GM19463 (cell line): ENCODE results near the gene BRME1.
"Not testable (repeated sequence)": the region's sequence is repeated elsewhere in the genome, so short reads cannot be mapped to it uniquely, and the experiment has no call there.

Experiments used
- ATAC-seq: cut with Tn5 transposase; IDR thresholded peaks from one replicate; pipeline ENCODE4 v1.9.1; 2021; ENCODE audit warnings: mild to moderate bottlenecking, moderate library complexity; ENCODE audit not compliant: unreplicated experiment

BRME1 gene

GRCh38 chr19:13929340-13929739 lies 23.4 kb upstream of the BRME1 start:
- no peak for ATAC-seq

DNA sequence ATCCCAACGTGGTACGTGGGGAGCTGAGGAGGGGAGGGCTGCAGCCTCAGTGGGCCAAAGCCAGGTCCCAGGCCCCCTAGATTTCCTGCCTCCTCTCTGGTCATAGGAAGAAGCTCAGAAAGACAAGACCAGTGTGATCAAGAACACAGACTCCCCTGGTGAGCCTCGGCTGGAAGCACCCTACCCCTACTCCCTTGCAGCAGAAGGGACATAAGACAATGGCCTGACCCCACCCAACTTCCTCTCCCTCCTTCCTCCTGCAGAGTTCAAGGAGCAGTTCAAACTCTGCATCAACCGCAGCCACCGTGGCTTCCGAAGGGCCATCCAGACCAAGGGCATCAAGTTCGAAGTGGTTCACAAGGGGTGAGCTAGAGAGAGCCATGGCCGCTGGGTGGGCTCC lies 20.8 kb upstream of the BRME1 start:
- no peak for ATAC-seq

- ATAC-seq = no peak
Measured at GRCh38 chr19:13926010-13926409, 20.1 kb upstream of the BRME1 start.

GRCh38 chr19:13923194-13923987 lies 17.5 kb upstream of the BRME1 start:
- ATAC-seq = no peak

- ATAC-seq = not testable (repeated sequence)
Measured at GRCh38 chr19:13922118-13922517, 16.2 kb upstream of the BRME1 start.

- ATAC-seq = no peak
Measured at GRCh38 chr19:13920940-13921747, 15.2 kb upstream of the BRME1 start.

DNA sequence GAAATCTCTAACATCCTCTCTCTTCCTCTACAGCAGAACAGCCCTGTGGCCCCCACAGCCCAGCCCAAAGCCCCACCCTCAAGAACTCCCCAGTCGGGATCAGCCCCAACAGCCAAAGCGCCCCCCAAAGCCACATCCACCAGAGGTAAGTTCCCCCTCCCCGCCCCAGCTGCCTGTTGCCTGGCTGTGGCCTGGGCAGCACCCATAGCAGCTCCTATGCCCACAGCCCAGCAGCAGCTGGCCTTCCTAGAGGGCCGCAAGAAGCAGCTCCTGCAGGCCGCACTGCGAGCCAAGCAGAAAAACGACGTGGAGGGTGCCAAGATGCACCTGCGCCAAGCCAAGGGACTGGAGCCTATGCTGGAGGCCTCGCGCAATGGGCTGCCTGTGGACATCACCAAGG lies 14.6 kb upstream of the BRME1 start:
- no peak for ATAC-seq

GRCh38 chr19:13918726-13919411 lies 13.0 kb upstream of the BRME1 start:
- no peak for ATAC-seq

DNA sequence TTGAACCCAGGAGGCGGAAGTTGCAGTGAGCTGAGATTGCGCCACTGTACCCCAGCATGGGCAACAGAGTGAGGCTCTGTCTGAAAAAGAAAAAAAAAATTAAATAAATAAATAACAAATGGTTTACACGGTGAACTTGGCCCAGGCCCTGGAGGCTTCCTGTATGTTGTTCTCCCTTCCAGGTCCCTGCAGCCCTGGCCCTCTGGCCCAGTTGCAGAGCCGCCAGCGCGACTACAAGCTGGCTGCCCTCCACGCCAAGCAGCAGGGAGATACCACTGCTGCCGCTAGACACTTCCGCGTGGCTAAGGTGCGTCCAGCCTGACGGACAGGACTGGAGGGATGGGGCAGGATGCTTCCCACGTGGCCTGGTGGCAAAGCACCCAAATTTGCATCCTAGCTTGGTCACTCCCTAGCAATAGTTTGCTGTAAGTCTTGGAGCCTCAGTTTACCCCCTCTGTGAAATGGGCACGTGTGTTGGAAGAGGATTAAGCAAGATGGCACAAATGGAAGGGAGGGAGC lies 12.0 kb upstream of the BRME1 start:
- ATAC-seq = no peak

DNA sequence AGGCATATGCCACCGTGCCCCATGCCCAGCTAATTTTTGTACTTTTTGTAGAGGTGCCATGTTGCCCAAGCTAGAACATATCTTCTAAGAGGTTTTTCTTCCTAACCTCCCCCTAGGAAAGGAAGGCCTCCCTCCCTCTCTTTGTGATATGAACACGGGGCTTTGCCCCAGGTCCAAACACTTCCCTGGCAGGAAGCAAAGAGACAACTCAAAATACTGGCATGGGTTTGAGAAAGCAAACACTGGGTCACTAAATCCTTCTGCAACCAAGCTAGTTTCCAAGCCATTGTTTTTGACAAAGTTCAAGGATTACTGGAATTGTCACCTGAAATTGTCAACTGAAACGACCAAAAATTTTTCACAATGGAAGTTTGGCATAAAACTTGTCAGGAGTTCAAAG lies 8.9 kb upstream of the BRME1 start:
- no peak for ATAC-seq

DNA sequence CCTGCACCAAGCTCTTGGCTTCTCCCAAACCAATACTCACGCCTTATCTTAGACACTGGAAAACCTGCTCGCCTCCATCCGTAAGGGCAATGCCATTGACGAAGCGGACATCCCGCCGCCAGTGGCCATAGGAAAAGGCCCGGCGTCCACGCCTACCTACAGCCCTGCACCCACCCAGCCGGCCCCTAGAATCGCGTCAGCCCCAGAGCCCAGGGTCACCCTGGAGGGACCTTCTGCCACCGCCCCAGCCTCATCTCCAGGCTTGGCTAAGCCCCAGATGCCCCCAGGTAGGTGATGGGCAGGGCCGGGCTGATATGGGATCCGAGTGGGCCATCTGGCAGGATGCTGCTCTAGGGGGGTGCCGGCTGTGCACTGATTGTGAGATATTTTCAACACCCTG lies 7.4 kb upstream of the BRME1 start:
- ATAC-seq = no peak

- no peak for ATAC-seq
Measured at GRCh38 chr19:13909430-13909829, 3.5 kb upstream of the BRME1 start.

DNA sequence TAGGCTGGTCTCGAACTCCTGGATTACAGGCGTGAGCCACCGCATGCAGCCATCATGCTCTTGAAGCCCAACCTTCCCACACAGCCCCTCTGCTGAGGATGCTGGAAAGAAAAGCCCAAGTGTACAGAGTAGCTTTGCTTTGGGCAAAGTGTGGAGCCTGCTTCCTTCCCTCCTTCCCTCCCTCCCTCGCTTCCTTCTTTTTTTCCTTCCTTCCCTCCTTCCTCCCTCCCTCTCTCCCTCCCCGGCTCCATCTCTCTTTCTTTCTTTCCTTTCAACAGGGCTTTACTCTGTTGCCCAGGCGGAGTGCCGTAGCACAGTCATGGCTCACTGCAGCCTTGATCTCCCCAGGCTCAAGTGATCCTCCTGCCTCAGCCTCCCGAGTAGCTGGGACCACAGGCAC lies 2.8 kb upstream of the BRME1 start:
- ATAC-seq = no peak

DNA sequence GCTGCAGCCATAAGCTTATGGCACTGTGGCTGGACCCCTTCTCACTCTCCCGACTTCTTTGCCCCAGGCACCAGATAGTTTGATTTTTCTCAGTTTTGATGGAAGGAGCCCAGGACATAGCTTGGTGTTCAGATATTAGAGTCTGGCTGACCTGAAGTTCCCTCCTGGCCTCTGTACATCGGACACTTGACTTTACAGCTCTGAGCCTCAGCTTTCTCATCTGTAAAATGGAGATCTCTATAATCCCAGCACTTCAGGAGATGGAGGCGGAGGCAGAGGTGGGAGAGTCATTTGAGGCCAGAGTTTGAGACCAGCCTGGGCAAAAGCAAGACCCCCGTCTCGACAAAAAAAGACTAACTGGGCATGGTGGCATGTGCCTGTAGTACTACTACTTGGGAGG lies 993 bp upstream of the BRME1 start:
- ATAC-seq = no peak

DNA sequence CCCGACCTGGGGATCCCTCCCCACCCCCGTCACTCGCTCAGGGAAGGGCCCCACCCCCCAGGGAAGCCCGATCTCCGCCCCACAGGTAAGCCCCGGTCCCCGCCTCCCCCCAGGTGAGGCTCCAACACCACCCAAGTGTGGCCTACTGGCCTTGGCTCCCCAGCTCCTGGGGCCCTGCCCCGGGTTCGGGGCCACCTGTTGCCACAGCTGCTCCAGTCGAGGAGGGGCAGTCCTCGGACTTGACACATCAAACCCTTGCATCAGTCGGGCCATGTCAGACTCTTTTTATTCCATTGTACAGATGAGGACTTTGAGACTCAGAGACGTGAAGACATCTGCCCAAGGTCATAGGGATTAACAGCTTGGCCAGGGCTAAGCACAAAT lies 596 bp upstream of the BRME1 start:
- ATAC-seq = no peak

- ATAC-seq = no peak
Measured at GRCh38 chr19:13902993-13903555, 2.8 kb downstream of the BRME1 start.

DNA sequence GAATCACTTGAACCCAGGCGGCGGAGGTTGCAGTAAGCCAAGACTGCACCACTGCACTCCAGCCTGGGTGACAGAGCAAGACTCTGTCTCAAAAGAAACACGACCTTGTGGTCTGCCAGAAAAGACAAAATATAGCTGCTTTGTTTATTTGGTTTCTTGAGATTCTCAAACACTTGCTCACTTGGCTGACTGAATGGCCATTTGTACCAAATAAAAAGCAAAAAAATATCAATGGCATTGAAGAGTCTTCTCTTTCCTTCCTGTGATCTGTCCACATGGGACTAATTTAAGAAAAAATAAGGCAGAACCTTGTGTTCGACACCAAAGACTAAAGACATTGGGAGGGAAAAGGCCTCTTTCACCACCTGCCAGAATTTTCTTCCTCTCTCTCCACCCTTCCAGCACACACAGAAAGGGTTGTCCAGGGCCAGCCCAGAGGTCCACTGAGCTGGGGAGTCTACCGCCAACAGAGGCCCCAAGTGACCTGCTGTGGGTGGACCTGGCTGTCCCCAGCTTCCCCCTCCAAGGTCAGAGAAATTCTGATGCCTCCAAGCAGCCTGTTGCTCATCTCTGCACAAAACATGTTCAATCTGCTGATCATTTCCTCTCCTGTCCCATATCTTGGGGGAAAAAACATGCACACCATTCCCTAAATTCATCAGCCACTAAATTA lies 5.9 kb downstream of the BRME1 start:
- ATAC-seq = no peak

DNA sequence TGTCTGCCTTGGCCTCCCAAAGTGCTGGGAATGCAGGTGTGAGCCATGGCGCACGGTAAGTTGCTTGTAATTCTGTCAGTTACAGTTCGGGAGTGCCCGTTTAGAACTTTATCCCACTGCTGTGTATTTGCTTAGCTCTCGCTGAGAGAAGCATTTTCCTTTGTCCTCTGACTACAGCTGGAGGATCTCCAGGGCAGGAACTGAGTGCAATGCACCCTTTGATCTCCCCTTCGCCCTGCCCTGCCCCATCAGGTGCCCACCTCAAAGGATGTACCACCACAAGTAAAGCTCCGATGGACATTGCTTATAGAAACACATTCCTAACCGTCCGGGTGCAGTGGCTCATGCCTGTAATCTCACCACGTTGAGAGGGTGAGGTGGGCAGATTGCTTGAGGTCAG lies 6.5 kb downstream of the BRME1 start:
- no peak for ATAC-seq

DNA sequence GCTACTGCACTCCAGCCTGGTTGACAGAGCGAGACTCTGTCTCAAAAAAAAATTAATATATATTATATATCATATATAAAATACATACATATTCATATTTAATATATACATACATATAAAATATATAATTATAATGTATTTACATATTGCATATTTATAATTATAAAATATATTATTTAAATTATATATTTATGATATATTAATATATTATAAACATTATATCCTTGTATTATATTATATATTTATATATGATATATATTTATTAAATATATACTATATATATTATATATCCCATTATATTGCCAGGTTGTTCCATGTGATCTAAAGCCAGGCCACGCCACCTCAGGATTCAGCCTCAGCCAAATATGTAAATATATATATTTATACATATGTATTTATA lies 9.7 kb downstream of the BRME1 start:
- no peak for ATAC-seq

- ATAC-seq = no peak
Measured at GRCh38 chr19:13894552-13894951, 11.4 kb downstream of the BRME1 start.

GRCh38 chr19:13892870-13893269 lies 13.0 kb downstream of the BRME1 start:
- ATAC-seq = no peak
